GM21825 (cell line): ENCODE measurements around the gene AIFM3.

Experiments
- ATAC-seq: cut with Tn5 transposase; IDR thresholded peaks from one replicate; pipeline ENCODE4 v1.9.1; 2021; ENCODE audit warnings: mild to moderate bottlenecking, moderate library complexity; ENCODE audit not compliant: unreplicated experiment

AIFM3 gene

DNA sequence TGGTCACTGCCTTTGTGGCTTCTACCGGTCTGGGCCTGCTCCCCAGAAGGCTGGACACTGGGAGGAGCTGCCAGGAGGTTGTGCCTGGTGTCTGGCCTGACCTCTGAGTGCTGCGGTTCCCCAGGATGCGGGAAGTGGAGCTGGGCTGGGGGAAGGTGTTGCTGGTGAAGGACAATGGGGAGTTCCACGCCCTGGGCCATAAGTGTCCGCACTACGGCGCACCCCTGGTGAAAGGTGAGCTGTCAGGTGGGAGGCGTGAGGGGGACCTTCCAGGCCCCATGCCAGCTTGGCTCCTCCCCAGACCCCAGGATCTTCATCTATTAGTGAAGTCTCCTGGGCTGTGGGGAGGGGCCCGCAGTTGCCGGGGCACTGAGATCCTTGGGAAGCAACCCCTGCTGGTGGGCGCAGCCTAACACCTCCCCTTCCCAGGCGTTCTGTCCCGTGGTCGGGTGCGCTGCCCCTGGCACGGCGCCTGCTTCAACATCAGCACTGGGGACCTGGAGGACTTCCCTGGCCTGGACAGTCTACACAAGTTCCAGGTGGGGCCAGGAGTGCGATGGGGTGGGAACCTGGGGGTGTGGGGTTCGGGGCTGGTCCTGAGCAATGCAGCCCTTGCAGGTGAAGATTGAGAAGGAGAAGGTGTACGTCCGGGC is 6.7 kb downstream of the AIFM3 start:
- ATAC-seq: no peak

DNA sequence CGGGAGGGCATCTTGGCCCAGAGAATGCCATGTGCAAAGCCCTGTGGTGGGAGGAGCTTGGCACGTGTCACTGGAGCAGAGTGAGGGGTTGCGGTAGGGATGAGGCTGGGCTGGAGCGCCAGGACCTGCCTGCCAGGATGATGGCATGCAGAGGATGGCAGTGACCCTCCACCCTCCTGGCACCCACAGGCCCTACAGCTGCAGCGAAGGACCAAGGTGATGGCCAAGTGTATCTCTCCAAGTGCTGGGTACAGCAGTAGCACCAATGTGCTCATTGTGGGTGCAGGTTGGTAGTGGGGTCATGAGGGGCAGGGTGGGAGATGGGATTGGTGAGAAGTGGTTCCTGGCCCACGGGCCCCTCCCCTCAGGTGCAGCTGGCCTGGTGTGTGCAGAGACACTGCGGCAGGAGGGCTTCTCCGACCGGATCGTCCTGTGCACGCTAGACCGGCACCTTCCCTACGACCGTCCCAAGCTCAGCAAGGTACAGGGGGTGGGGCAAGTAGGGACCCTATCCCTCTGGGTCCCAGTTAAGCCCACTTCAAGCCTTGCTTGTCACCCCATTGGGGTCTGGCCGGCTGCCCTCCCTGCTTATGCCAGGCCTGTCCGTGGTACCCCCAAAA is 7.4 kb downstream of the AIFM3 start:
- no peak for ATAC-seq

DNA sequence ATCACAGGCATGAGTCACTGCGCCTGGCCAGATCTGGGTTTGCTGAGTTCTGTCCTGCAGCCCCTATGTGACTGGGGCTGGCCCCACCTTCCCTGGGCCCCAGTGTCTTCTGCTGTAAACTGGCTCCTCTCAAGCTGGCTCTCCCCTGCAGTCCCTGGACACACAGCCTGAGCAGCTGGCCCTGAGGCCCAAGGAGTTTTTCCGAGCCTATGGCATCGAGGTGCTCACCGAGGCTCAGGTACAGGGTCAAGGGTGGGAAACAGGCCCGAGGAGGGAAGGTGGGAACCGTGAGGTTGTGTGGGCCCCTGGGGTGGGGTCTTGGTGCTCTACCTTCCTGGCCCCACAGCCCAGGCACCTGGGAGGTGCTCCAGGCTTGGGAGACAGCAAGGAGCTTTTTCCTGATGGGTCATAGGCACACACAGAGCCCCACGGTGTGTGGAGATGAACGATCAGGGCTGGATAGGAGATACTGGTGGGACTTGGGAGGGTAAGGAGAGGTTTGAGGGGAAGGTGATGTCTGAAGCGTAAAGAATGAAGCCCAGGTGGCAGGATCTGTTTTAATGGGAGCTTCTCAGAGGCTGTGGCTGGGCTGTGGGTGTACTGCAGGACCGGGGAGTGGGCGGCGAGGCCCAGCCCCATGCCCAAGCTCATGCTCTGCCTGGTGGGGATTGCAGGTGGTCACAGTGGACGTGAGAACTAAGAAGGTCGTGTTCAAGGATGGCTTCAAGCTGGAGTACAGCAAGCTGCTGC is 8.7 kb downstream of the AIFM3 start:
- ATAC-seq: no peak

DNA sequence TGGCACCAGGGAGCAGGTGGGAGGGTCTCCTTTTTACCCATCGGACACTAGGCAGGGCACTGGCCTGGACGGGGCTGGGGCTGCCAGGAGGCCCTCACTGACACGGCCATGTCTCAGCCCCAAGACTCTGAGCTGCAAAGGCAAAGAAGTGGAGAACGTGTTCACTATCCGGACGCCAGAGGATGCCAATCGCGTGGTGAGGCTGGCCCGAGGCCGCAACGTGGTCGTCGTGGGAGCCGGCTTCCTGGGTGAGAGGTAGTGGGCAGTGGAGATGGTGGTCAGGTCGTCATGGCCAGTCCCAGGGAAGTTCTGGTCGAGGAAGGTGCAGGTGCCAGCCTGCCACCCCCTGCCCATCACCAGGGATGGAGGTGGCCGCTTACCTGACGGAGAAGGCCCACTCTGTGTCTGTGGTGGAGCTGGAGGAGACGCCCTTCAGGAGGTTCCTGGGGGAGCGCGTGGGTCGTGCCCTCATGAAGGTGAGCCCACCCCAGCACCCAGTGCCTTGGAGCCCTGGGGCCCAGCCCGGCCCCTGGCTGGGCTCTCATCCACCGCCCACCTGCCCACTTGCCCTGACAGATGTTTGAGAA is 9.3 kb downstream of the AIFM3 start:
- no peak for ATAC-seq

DNA sequence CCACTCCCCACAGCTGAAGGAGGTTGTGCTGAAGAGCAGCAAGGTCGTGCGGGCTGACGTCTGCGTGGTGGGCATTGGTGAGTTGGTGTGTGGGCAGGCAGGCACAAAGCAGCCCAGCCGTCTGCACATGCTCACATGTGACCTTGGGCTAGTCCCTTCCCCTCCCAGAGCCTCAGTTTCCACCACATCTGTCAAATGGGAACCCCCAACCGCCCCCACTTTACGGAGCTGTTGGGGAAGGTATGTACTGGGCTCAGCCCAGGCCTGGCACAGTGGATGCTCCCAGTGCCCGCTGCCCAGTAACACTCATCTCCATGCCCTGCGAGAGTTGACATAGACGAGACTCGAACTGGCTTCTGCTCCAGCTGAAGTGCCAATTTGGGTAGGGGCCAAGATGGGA is 10.0 kb downstream of the AIFM3 start:
- ATAC-seq: no peak

DNA sequence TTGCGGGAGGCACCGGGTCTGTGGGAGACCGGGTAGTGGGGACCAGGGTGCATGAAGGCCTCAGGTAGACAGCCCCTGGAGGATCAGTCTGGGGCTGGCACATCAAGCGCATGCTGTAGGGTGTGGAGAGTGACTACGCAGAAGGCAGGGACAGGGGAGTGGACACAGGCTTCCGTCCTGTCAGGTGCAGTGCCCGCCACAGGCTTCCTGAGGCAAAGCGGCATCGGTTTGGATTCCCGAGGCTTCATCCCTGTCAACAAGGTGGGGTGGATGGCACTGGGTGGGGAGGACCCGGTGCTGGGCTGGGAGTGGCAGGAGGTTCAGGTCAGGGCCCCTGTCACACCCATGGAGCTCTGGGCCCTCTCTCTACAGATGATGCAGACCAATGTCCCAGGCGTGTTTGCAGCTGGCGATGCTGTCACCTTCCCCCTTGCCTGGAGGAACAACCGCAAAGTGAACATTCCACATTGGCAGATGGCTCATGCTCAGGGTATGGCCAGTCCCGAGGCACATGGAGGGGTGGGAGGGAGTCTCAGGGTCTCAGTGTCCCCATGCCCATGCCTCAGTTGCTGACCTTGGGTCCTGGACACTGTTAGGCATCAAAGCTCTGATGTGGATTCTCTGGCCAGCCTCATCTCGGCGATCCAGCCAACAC is 10.6 kb downstream of the AIFM3 start:
- ATAC-seq: no peak

DNA sequence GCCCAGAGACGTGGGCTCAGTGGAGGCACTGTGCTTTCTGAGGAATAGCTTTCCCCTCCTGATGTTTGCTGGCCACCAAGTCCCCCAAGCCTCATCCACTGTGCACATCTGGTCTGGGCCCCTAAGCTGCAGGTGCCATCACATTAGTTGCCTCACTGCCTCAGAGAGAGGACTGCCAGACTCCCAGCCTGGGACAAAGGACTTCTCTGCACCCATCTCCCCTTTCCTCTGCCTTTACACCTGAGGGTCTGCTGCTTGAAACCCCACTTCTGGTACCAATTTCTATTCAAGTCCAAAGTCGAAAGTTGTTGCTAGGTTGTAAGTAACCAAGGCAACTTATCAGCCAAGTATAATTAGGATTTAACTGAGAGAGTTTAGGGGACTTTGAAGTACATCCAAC is 11.4 kb downstream of the AIFM3 start:
- ATAC-seq: no peak

DNA sequence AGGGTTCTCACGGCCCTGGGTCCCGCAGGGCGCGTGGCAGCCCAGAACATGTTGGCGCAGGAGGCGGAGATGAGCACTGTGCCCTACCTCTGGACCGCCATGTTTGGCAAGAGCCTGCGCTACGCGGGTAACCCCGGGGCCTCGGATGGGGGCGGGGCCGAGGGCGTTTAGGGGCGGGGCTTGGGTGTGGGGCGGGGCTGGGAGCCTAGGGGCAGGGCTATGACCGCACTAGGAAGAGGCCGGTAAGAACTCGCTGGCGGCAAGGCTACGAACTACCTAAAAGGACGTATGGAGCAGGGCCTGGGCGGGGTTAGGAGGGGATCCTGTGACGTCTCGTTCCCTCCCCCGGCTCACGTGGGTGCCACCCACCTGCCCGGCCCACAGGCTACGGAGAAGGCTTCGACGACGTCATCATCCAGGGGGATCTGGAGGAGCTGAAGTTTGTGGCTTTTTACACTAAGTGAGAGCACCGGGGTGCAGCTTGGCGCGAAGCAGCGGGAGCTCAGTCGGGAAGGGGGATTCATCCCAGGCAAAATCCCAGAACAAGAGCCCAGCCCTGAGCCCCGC is 12.3 kb downstream of the AIFM3 start:
- no peak for ATAC-seq

DNA sequence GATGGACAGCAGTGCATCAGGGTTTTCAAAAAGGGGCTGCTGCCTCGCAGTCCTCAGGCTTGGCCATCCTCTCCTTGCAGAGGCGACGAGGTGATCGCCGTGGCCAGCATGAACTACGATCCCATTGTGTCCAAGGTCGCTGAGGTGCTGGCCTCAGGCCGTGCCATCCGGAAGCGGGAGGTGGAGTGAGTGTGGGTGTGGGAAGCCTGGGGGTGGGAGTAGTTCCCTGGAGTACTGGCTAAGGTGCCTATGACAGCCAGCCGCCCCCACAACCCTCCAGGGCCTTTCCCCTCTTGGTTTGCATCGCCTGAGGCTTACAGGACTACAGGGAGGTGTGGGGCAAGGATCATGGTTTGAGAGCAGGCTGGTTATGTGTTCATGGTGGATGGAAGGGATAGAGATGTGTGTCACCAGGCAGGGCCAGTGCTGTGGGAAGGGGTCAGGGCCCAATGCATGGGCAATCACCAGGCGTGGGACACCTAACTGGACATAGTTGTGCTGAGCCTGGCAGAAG is 12.9 kb downstream of the AIFM3 start:
- no peak for ATAC-seq

DNA sequence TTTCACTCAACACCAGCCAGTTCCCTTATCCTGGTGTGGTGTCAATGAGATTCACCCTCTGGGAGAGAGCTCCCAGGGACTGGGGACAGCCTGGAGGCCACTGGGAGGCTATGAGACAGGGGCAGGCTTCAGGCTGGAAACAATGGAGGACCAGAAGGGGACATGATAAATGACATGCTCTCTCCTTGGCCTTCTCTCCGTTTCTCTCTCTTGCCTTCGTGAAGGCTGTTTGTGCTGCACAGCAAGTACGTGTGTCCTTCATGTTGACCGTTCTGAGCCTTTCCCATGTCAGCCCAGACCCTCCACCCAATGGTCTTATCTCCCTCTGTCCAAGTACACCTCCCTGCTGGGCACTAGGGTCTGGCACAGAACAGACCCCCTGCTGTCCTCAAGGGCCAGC is 13.5 kb downstream of the AIFM3 start:
- ATAC-seq: no peak

DNA sequence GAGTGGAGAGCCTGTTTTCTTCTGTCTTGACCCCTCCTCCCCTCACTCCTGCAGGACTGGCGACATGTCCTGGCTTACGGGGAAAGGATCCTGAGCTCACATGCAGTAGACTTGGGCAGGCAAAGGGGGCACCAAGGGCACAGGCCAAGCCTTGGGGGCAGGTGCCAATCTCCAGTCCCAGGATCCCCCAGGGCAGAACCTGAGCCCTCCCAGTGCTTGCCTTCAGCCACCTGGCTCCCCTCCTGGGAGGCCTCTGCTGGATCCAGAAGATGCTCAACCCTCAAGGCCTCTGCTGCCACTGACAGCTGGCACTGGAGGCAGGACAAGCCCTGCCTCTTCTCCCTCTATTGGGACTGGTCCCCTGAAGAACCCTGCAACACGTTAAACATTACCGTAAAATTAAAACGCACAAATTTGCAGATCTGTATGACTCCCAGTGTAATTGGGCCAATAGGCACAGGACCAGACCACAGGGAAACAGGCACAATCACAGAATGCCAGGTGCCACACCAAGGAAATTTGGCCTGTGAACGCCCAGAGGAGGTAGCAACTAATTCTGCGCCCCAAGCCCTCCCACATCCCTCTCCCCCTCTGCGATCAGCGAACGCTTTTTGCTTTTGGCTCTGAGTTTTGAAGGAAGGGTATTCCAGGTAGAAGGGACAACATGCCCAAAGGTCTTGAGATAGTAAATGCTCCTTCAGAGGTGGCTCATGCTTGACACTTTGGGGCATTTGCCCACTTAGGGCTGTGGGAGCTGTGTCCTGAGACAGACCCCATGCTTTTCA is 14.1 kb downstream of the AIFM3 start:
- ATAC-seq: no peak

DNA sequence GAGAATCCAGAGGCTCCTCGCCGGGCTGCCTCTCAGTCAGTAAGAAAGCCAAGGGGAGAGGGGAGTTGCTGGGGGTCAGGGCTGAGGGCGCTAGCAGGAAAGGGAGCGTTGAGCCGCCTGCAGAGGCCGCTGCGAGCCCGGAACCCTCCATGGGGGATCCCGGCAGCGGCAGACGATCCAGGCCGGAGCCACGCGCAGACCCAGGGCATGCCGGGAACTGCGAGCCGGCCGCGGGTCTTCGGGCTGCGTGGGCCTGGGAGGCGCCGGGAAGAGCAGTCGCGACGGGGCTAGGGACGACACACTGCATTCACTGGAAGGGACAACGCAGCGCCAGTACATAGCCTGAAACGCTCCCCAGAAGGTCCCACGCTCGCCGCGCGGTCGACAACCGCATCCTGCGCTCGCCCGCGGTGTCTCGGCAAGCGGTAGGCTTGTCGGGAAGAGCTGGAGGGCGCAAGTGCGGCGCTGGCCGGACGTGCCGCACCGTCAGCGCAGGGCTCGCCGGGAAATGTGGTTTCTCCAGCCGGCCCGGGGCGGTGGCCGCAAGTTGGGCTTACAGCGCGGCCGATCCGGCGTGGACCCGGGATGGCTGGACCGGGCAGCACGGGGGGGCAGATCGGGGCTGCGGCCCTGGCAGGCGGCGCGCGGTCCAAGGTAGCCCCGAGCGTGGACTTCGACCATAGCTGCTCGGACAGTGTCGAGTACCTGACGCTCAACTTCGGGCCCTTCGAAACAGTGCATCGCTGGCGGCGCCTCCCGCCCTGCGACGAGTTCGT is 14.9 kb downstream of the AIFM3 start, which contains the start of gene LZTR1:
LZTR1 (plus strand) TSS at position 511 of the 776 bp plus-strand sequence; CDS start at position 586, 75 bp downstream.
- ATAC-seq: peak; percentile 61

DNA sequence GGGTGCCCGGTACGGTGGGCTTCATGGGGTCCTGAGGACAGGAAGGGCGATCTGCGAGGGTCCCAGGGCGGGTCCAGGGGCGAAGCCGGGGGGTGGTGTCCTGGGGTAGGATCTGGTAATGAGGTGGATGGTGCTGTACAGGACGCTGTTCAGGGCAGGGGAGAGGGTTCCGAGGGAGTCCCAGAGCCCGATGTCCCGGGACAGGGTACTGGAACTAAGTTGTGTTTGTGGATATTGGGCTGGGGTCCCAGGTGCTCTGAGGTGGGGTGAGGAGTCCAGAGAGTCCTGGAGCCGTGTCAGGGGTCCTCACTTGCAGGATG is 15.5 kb downstream of the AIFM3 start:
- peak; percentile 10 for ATAC-seq

DNA sequence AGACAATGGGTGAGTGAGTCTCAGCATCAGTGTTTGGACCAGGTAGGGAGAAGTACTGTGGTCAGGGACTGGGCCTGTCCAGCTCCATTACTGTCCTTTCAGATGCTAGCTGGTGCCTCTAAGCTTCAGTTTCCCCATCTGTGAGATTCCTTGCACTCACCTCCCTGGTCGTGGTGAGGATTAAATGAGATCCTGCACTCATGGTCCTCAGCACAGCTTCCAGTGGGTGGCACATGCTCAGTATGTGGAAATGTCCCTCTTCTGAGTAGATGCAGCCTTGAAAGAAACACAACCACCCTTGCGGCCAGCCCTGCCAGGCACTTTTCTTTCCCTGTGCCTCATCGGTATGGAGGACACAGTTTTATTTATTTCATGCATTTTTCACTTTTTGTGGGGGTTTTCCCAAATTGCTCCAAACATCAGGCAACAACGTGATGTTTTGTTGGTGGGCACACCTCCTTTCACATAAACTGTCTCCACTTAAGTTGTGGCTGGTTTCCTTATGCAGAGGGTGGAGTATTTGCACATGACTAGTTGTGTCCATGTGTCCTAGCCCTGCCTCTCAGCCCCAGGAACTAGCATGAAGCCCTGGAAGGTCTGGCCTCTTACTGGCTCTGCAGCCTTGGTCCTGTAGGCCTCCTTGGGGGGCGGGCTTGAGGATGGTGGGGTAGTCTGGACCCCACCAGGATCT is 16.2 kb downstream of the AIFM3 start:
- no peak for ATAC-seq

DNA sequence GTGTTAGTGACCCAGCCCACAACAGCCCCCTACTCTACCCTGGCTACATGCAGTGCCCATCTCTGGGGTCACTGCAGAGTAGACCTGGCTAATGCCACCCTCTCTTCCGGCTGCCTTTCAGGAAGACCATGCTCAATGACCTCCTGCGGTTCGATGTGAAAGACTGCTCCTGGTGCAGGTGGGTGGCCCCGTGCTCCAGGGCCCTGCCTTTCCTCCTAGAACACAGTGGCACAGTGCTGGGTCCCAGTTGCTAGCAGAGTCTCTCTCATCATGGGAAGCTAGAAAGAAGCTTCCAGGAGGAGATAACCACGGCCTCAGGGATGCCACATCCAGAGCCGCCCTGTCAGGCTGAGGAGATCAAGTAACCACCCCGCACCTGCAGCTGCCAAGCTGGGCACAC is 18.7 kb downstream of the AIFM3 start:
- no peak for ATAC-seq

DNA sequence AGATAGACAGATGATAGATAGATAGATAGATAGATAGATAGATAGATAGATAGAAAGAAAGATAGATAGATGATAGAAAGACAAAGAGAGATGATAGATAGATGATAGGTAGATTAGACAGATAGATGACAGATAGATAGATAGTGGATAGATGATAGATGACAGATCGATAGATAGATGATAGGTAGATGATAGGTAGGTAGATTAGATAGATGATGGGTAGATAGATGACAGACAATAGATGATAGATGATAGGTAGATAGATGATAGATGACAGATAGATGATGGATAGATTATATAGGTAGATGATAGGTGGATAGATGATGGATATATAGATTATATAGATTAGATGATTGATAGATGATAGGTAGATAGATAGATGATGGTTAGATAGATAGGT is 19.3 kb downstream of the AIFM3 start:
- ATAC-seq: no peak

DNA sequence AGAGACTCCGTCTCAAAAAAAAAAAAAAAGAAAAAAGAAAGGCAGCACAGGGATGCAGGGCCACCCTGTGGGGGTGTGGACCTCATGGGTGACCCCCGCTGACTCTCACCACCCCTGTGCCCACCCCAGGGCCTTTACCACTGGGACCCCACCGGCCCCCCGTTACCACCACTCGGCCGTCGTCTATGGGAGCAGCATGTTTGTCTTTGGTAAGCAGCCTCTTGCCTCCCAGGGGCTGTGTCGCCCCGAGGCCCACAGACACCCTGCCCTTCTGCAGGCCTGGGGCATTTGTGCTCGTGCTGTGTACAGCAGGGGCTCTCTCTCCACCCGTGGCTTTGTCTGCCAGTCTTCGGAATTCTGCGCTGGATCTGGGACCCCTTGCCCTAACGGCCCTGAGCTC is 20.3 kb downstream of the AIFM3 start:
- ATAC-seq: no peak

DNA sequence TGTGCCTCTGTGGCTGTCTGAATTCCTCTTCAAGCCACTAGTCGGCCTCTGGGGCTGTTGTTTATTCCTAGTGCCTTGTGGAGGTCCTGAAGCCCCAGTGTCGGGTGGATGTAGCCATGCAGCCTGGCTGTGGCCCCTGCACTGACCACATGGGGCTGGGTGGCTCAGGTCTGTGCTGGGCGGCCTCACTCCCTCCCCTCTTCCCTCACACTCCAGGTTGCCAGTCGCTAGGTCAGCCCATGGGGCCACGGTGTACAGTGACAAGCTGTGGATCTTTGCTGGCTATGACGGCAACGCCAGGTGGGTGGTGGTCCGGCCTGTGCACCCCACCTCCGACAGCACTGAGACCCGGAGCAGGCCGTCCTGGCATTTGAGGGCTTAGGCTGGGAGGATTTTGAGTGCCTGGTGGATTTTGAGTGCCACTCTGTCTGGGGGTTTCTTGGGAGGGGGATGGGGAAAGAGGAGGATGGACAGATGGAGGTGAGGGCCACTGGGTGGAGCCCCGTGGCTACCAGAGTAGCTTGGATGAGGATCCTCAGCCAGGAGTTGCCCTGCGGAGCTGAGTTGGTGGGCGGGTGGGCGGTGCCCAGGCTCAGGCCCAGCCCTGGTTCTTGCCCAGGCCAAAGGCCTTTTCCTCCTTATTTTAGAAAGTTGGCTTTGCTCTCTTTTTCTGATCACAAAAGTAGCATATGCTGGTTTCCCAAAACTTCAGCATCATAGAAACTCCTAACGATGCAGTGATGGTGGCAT is 21.7 kb downstream of the AIFM3 start:
- no peak for ATAC-seq
